GM18505 (cell line): ENCODE measurements around the gene MKKS.

ENCODE experiments used
- ATAC-seq: cut with Tn5 transposase; IDR thresholded peaks from one replicate; pipeline ENCODE4 v1.9.1; 2021; ENCODE audit not compliant: unreplicated experiment
- POLR2A ChIP-seq: IDR thresholded peaks from 4 replicates; pipeline ENCODE4 v1.6.1; 2011; ENCODE audit warnings: borderline replicate concordance; ENCODE audit not compliant: insufficient read depth, insufficient read length; ENCODE audit errors: extremely low read depth

The MKKS gene

GRCh38 chr20:10433623-10434466, at the start of gene MKKS:
MKKS (minus strand) TSS chr20:10434222; CDS start chr20:10413514, 20,708 bp downstream.
- peak; percentile 42 for TF ChIP-seq POLR2A
- peak; percentile 63 for ATAC-seq

- no peak for ATAC-seq
- no peak for TF ChIP-seq POLR2A
Observed at GRCh38 chr20:10483691-10484090, 49.7 kb upstream of the MKKS start.

GRCh38 chr20:10481676-10482075, 47.7 kb upstream of the MKKS start:
- TF ChIP-seq POLR2A: no peak
- no peak for ATAC-seq

GRCh38 chr20:10478930-10479329, 44.9 kb upstream of the MKKS start:
- ATAC-seq: no peak
- no peak for TF ChIP-seq POLR2A

GRCh38 chr20:10478205-10478604, 44.2 kb upstream of the MKKS start:
- no peak for TF ChIP-seq POLR2A
- ATAC-seq: peak; percentile 72

- TF ChIP-seq POLR2A: no peak
- ATAC-seq: peak; percentile 77
Observed at GRCh38 chr20:10476319-10476724, 42.3 kb upstream of the MKKS start.

GRCh38 chr20:10475225-10475624, 41.2 kb upstream of the MKKS start:
- no peak for ATAC-seq

GRCh38 chr20:10474606-10475184, 40.7 kb upstream of the MKKS start:
- no peak for ATAC-seq
- no peak for TF ChIP-seq POLR2A

More at GRCh38 chr20:10475225-10475624, 41.2 kb upstream of the MKKS start:
- TF ChIP-seq POLR2A: no peak

GRCh38 chr20:10472871-10473270, 38.8 kb upstream of the MKKS start:
- ATAC-seq: no peak
- no peak for TF ChIP-seq POLR2A

GRCh38 chr20:10470276-10470675, 36.3 kb upstream of the MKKS start:
- TF ChIP-seq POLR2A: no peak
- no peak for ATAC-seq

GRCh38 chr20:10469599-10469998, 35.6 kb upstream of the MKKS start:
- TF ChIP-seq POLR2A: no peak
- ATAC-seq: no peak

- no peak for ATAC-seq
- no peak for TF ChIP-seq POLR2A
Observed at GRCh38 chr20:10469056-10469455, 35.0 kb upstream of the MKKS start.

- no peak for ATAC-seq
- no peak for TF ChIP-seq POLR2A
Observed at GRCh38 chr20:10468340-10468845, 34.4 kb upstream of the MKKS start.
